SH-SY5Y (cell line): Measurements from ENCODE around the gene UTS2B.

Source experiments
- GATA2 ChIP-seq: IDR thresholded peaks from 2 replicates; pipeline ENCODE4 v1.6.1; 2011; ENCODE audit warnings: mild to moderate bottlenecking, low read depth, low read length
- GATA3 ChIP-seq: IDR thresholded peaks from 2 replicates; pipeline ENCODE4 v1.6.1; 2011; ENCODE audit warnings: low read depth, mild to moderate bottlenecking, low read length, moderate library complexity

DNA sequence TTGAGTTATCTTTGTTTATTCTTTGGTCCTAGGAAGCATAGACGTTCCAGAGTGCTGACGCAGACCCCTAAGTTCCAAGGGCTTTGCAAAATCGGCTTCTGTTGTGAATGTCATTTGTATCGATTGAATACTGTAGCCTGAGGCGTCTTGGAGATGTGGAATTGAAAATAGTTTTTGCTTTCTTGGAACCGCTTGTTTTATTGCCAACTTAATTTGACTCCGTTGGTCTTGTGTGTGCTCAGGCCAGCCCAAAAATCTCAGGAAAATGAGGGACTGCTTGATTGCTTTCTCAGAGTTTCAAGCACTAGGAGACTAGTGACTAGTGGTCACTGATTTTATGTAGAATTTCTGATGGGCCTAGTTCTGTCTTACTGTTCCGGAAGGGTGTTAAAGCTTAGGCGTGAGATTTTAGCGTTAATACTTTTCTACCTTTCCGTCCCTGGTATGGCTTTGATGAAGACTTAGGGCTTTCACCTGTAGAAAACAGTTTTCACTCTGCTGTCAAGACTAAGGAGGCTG lies 263 bp upstream of the UTS2B start:
- no peak for TF ChIP-seq GATA2
- TF ChIP-seq GATA3 = no peak
